ENCODE results near the gene TMEM43.

DNA sequence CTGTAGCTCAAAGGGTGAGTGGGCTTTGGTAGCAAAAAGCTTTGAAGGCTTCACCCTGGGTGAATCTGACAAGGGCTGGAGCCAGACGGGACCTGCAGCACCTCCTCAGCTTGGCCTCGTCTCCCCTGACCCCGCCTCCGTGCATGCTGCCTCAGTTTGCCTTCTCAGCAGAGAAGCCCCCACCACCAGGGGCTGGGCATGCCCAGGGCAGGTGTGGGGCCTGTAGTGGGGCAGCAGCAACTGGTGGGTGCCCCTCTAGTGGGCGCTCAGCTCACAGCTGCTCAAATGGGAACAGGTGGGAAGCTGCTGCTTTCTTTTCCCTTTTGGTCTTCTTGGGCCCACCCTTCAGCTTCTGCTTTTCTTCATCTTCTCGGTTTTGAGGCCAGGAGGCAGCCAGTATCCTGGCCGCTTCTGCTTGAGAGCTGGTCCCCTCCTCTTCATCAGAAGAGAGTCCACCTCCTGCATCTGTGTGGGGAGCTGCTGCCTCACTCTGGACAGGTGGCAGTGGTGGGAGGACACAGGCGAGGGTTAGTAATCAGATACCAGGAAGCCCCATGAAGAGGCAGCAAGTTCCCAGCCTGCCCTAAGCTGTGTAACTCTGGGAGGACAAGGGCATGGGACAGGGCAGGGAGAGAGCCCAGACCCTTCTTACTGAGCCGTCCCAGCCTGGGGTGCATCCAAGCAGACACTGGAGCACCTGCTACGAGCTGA, 21.0 kb downstream of the TMEM43 start:
- TF ChIP-seq, protein P1, sequence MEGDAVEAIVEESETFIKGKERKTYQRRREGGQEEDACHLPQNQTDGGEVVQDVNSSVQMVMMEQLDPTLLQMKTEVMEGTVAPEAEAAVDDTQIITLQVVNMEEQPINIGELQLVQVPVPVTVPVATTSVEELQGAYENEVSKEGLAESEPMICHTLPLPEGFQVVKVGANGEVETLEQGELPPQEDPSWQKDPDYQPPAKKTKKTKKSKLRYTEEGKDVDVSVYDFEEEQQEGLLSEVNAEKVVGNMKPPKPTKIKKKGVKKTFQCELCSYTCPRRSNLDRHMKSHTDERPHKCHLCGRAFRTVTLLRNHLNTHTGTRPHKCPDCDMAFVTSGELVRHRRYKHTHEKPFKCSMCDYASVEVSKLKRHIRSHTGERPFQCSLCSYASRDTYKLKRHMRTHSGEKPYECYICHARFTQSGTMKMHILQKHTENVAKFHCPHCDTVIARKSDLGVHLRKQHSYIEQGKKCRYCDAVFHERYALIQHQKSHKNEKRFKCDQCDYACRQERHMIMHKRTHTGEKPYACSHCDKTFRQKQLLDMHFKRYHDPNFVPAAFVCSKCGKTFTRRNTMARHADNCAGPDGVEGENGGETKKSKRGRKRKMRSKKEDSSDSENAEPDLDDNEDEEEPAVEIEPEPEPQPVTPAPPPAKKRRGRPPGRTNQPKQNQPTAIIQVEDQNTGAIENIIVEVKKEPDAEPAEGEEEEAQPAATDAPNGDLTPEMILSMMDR (IDR thresholded peaks at IDR 0.05; ENCODE audit: insufficient read depth, low read depth, low read length) = no peak
- no peak for TF ChIP-seq EZH2 (IDR thresholded peaks at IDR 0.05; ENCODE audit: insufficient read depth, low read length)

All from astrocyte (in vitro differentiated cells and primary cell).